T-helper 2 cell (primary cell): ENCODE results near the gene TMTC4.
"Not testable (repeated sequence)": the region's sequence is repeated elsewhere in the genome, so short reads cannot be mapped to it uniquely, and the experiment has no call there.

Source experiments
- DNase-seq, 5 experiments: peaks; one replicate each; pipeline versions ENCODE4 v3.0.0 to v3.0.0-alpha.2; 2012 to 2022

TMTC4 gene

GRCh38 chr13:100580045-100580444, 94.5 kb downstream of the TMTC4 start:
- DNase-seq, result no peak

- not testable (repeated sequence) for DNase-seq
These were observed 97.4 kb downstream of the TMTC4 start for GRCh38 chr13:100577239-100577638.

GRCh38 chr13:100573121-100573520, 101.5 kb downstream of the TMTC4 start:
- peak; percentile 40 to 74 (median 57) for DNase-seq

- no peak for DNase-seq
These were observed 108.1 kb downstream of the TMTC4 start for GRCh38 chr13:100566543-100566942.

GRCh38 chr13:100565286-100565685, 109.3 kb downstream of the TMTC4 start:
- peak in 1 of 5 experiments; percentile 89 for DNase-seq

GRCh38 chr13:100564444-100565223, 110.0 kb downstream of the TMTC4 start:
- DNase-seq, result no peak

- DNase-seq, result no peak
These were observed 110.8 kb downstream of the TMTC4 start for GRCh38 chr13:100563779-100564178.

- DNase-seq, result no peak
These were observed 112.9 kb downstream of the TMTC4 start for GRCh38 chr13:100561599-100562204.

GRCh38 chr13:100561158-100561499, 113.5 kb downstream of the TMTC4 start:
- no peak for DNase-seq

GRCh38 chr13:100560498-100561157, 114.0 kb downstream of the TMTC4 start:
- DNase-seq, result no peak

GRCh38 chr13:100559886-100560285, 114.7 kb downstream of the TMTC4 start:
- DNase-seq, result no peak
